Natural killer cell (primary cell): ENCODE data around the gene SCAP. TPM values are rescaled to one million over a fixed set of nuclear protein-coding genes. Genes with fewer than 3 reads are reported as not detected.
A peak's percentile ranks its signal among the peaks of the same experiment; 100 is the strongest.

Experiments
- ATAC-seq, 3 donors: fragments of 150-1000 bp in 2 of 3; fragments of 200-7000 bp in 1 of 3; cut with Tn5 transposase; 1 replicate in 1 of 3; 2 replicates in 2 of 3; pipeline ENCODE4 v1.10.0; 2021; ENCODE audit warnings: mild to moderate bottlenecking in 2 of 3, moderate library complexity in 2 of 3
- DNase-seq, 2 donors: peaks; one replicate each; pipeline versions ENCODE4 v3.0.0 to v3.0.0-alpha.2; 2013 to 2021; ENCODE audit warnings: mixed read lengths in 1 of 2
- H3K27ac ChIP-seq: one replicate; pipeline ENCODE4 v1.5.1; 2013; ENCODE audit warnings: mild to moderate bottlenecking, low read length
- H3K27me3 ChIP-seq: one replicate; pipeline ENCODE4 v1.6.1; 2013; ENCODE audit warnings: low read length; ENCODE audit not compliant: control insufficient read depth, insufficient read depth
- H3K36me3 ChIP-seq: one replicate; pipeline ENCODE4 v1.6.1; 2013; ENCODE audit warnings: low read length; ENCODE audit not compliant: control insufficient read depth, insufficient read depth
- H3K4me1 ChIP-seq: one replicate; pipeline ENCODE4 v1.6.1; 2013; ENCODE audit warnings: low read length; ENCODE audit not compliant: control insufficient read depth, insufficient read depth
- H3K4me3 ChIP-seq: one replicate; pipeline ENCODE4 v1.5.1; 2013; ENCODE audit warnings: low read length
- H3K9me3 ChIP-seq: one replicate; pipeline ENCODE4 v1.6.1; 2013; ENCODE audit warnings: low read length; ENCODE audit not compliant: control insufficient read depth, insufficient read depth
- H3K27ac Mint-ChIP-seq, 2 donors: one replicate each; pipeline ENCODE4 v1.8.0; 2022; ENCODE audit warnings: mild to moderate bottlenecking in 2 of 2, mixed read lengths in 2 of 2, moderate library complexity in 1 of 2
- H3K27me3 Mint-ChIP-seq, 2 donors: one replicate each; pipeline ENCODE4 v1.8.0; 2022; ENCODE audit warnings: low read depth in 2 of 2, mixed read lengths in 2 of 2
- H3K36me3 Mint-ChIP-seq: one replicate; pipeline ENCODE4 v1.8.0; 2022; ENCODE audit warnings: mixed read lengths
- H3K4me1 Mint-ChIP-seq, 2 donors: one replicate each; pipeline ENCODE4 v1.8.0; 2022; ENCODE audit warnings: mixed read lengths in 2 of 2
- H3K4me3 Mint-ChIP-seq: one replicate; pipeline ENCODE4 v1.8.0; 2022; ENCODE audit warnings: mild to moderate bottlenecking, moderate library complexity, mixed read lengths
- H3K9me3 Mint-ChIP-seq, 2 donors: one replicate each; pipeline ENCODE4 v1.8.0; 2022; ENCODE audit warnings: mixed read lengths in 2 of 2
- CTCF ChIP-seq: fragments of 200-600 bp; IDR thresholded peaks from one replicate; pipeline ENCODE4 v1.8.0; 2022; ENCODE audit warnings: antibody characterized with exemption
- WGBS: methylation state at CpG from one replicate; pipeline ENCODE4 v1.1.7; 2013; ENCODE audit warnings: missing lambda C conversion rate; ENCODE audit not compliant: insufficient coverage; 5-methylcytosine and 5-hydroxymethylcytosine counted together
- intact Hi-C: fragments of 100-400 bp; cut with micrococcal nuclease; formaldehyde crosslinking; loops from one replicate; pipeline ENCODE4 v1.14.2; 2022
- total RNA-seq, 4 donors: library from RNA; stranded (reverse); fragments of 120-200 nt in 1 of 4; gene quantifications; one replicate each; pipeline versions ENCODE4 v1.2.3 to v1.2.4, GENCODE V29; 2013 to 2022

Gene SCAP
- total RNA-seq, 3 donors from 2014 or later (not counting 1 experiment from before 2014, with no cell fraction given), result 63.9 to 104 (median 82.7) TPM

GRCh38 chr3:47520756-47521155 is 45.0 kb upstream of the SCAP start:
- no peaks in the 10 kb centered on the region for H3K27me3 ChIP-seq
- H3K36me3 ChIP-seq, result no peaks in the 10 kb centered on the region
- no peak for TF ChIP-seq CTCF
- H3K27ac ChIP-seq, result no peak overlapping the region
- Mint-ChIP-seq H3K4me3 (no peak overlapping the region), H3K27ac (no peak overlapping the region), H3K4me1 (peaks cover 0 to 8% of the 10 kb centered on the region in 2 donors), H3K36me3 (no peaks in the 10 kb centered on the region), H3K27me3 (no peaks in the 10 kb centered on the region), H3K9me3 (no peaks in the 10 kb centered on the region)
- no peak overlapping the region for H3K4me3 ChIP-seq
- no peak for ATAC-seq
- no peaks in the 10 kb centered on the region for H3K9me3 ChIP-seq
- DNase-seq, result no peak
- H3K4me1 ChIP-seq, result peaks cover 6% of the 10 kb centered on the region
- intact Hi-C loops, result loop anchor here (5.0 kb wide), 1 partner anchor 472 kb away; no protein-coding TSS in a partner anchor

- H3K4me1 Mint-ChIP-seq, result peaks cover 0 to 13% of the 10 kb centered on the region in 2 donors
- WGBS, result 100% methylated on average over 2 of the region's 2 CpGs
- peaks cover 11% of the 10 kb centered on the region for H3K4me1 ChIP-seq
- no peak overlapping the region for H3K4me3 Mint-ChIP-seq
- TF ChIP-seq CTCF, result no peak
- H3K36me3 ChIP-seq, result no peaks in the 10 kb centered on the region
- no peaks in the 10 kb centered on the region for H3K27me3 ChIP-seq
- intact Hi-C loops, result no loop called here
- H3K4me3 ChIP-seq, result no peak overlapping the region
- ATAC-seq, result no peak
- no peak for DNase-seq
- no peaks in the 10 kb centered on the region for H3K36me3 Mint-ChIP-seq
- no peaks in the 10 kb centered on the region for H3K27me3 Mint-ChIP-seq
- no peak overlapping the region for H3K27ac ChIP-seq
- H3K27ac Mint-ChIP-seq, result no peak overlapping the region
- H3K9me3 ChIP-seq, result no peaks in the 10 kb centered on the region
- H3K9me3 Mint-ChIP-seq, result no peaks in the 10 kb centered on the region
These were observed 42.2 kb upstream of the SCAP start for GRCh38 chr3:47517937-47518336.

- Histone ChIP-seq H3K9me3 (no peaks in the 10 kb centered on the region), H3K36me3 (peaks cover under 1% of the 10 kb centered on the region), H3K4me3 (no peak overlapping the region), H3K4me1 (peaks cover 14% of the 10 kb centered on the region), H3K27ac (no peak overlapping the region), H3K27me3 (no peaks in the 10 kb centered on the region)
- intact Hi-C loops, result no loop called here
- ATAC-seq (no peak), DNase-seq (no peak)
- Mint-ChIP-seq H3K4me3 (peak overlapping the region; percentile 73), H3K9me3 (no peaks in the 10 kb centered on the region), H3K36me3 (no peaks in the 10 kb centered on the region), H3K27me3 (no peaks in the 10 kb centered on the region), H3K27ac (peak overlapping the region in 1 of 2 donors; percentile 64), H3K4me1 (peaks cover 0 to 12% of the 10 kb centered on the region in 2 donors)
- TF ChIP-seq CTCF, result no peak
- 96% methylated on average over 4 of the region's 5 CpGs for WGBS
These were observed 40.2 kb upstream of the SCAP start for GRCh38 chr3:47515864-47516319.

GRCh38 chr3:47515100-47515499 is 39.4 kb upstream of the SCAP start:
- TF ChIP-seq CTCF, result no peak
- no peaks in the 10 kb centered on the region for H3K9me3 Mint-ChIP-seq
- Histone ChIP-seq H3K27me3 (no peaks in the 10 kb centered on the region), H3K27ac (no peak overlapping the region), H3K4me3 (no peak overlapping the region), H3K36me3 (peaks cover 7% of the 10 kb centered on the region), H3K9me3 (no peaks in the 10 kb centered on the region), H3K4me1 (peaks cover 14% of the 10 kb centered on the region)
- peak overlapping the region; percentile 64 to 79 for H3K27ac Mint-ChIP-seq
- DNase-seq, result no peak
- H3K4me1 Mint-ChIP-seq, result peaks cover 0 to 17% of the 10 kb centered on the region in 2 donors
- no peaks in the 10 kb centered on the region for H3K36me3 Mint-ChIP-seq
- H3K4me3 Mint-ChIP-seq, result peak overlapping the region; percentile 84
- no peak for ATAC-seq
- intact Hi-C loops, result no loop called here
- WGBS, result 95% methylated on average over 5 of the region's 5 CpGs
- H3K27me3 Mint-ChIP-seq, result no peaks in the 10 kb centered on the region
